ENCODE data around the gene MSH2.

Gene MSH2

GRCh38 chr2:47510745-47511144, 107.8 kb downstream of the MSH2 start:
- no peak for DNase-seq

- no peak for DNase-seq
Measured at GRCh38 chr2:47512581-47513083, 109.7 kb downstream of the MSH2 start.

- DNase-seq: no peak
Measured at GRCh38 chr2:47513981-47514520, 111.1 kb downstream of the MSH2 start.

- no peak for DNase-seq
Measured at GRCh38 chr2:47516360-47517104, 113.6 kb downstream of the MSH2 start.

GRCh38 chr2:47518497-47519146, 115.7 kb downstream of the MSH2 start:
- DNase-seq: no peak

- no peak for DNase-seq
Measured at GRCh38 chr2:47519147-47519537, 116.2 kb downstream of the MSH2 start.

GRCh38 chr2:47519604-47520301, 116.8 kb downstream of the MSH2 start:
- no peak for DNase-seq

DNA sequence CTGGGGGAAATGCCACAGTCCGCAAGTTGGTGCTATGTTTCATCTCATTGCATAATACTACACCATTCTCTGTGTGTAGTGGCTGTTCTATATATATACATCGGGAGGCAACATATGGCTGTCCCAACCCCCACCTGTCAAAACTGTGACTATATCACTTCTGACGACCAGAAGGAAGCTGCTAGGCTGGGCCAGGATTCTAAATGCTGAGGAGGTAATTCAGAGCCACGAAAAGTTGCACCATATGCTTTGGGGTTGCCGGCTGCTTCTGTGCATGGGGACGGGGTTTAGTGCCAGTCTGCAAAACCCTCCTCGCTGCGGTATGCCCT, 117.3 kb downstream of the MSH2 start:
- no peak for DNase-seq

GRCh38 chr2:47520825-47521665, 118.1 kb downstream of the MSH2 start:
- DNase-seq: no peak

GRCh38 chr2:47521666-47522285, 118.8 kb downstream of the MSH2 start:
- DNase-seq: no peak

- no peak for DNase-seq
Measured at GRCh38 chr2:47525167-47525566, 122.2 kb downstream of the MSH2 start.

DNA sequence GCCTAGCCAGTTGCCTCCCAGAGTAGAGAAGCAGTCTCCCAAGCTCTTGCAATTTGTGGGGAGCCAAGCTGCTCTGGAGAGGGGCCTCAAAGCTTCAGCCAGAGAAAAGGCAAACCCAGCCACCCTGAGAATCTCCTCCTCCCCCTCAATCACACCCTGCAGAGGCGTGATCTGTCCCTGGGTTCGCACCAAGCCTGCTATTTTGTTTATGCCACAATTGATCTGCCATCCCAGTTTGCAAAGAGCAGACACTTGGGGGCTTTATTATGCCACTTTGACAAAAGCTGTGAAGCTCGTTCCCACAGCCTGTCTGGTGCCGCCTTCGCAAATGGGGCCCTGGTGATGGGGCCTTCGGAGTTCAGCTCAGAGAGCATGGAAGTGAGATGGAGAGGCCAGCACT, 125.5 kb downstream of the MSH2 start:
- no peak for DNase-seq

DNA sequence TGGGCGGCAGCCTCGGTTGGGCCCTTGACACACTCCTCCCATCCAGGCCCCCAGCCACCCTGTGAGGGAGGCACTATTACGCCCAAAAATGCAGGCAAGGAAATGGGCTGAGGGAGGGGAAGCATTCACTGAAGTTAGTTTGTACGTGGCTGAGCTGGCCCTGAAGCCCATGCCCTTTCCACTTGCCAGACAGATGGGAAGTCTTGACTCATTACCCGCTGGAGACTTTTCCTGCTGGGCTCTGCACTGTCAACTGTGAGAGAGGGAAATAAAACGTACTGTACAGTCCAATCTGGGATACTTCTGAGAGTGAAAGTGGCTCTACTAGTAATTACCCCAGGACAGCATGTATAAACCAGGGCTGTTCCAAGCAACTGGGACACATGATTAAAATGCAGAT, 125.9 kb downstream of the MSH2 start:
- no peak for DNase-seq

- no peak for DNase-seq
Measured at GRCh38 chr2:47530105-47530760, 127.3 kb downstream of the MSH2 start.

DNA sequence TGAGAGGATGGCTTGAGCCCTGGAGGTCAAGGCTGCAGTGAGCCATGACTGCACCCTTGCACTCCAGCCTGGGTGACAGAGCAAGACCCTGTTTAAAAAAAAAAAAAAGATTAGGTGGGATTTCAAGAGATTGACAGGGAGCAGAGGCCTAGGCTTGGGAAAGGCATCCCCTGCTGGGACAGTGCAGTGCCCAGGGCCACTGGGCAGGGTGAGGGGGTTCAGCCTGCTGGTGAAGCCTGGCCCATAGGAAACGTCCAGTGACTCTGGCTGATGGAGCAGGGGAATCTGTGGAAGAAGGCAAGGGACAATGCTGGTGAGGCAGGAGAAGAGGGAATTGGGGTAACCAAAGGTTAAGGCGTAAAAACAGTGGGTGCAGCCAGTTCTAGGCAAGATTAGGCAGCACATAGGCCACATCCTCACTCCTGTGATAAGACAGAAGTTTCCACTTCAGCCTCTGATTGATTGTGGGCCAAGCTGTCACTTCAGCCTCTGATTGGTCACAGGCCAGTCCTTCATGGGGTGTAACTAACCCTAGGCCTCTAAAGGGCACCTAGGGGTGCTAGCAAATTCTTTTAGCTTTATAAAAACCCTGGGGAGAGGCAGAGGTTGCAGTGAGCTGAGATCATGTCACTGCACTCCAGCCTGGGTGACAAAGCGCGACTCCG, 128.6 kb downstream of the MSH2 start:
- DNase-seq: no peak
